Activated CD4-positive, alpha-beta T cell treated with anti-CD3 and anti-CD28 coated beads for 48 hours (primary cell): ENCODE results near the gene SYNM.
A peak's percentile ranks its signal among the peaks of the same experiment; 100 is the strongest.

Experiments
- DNase-seq: peaks from one replicate; pipeline ENCODE4 v3.0.0-alpha.2; 2020

SYNM gene

GRCh38 chr15:99123713-99124451, 19.0 kb downstream of the SYNM start:
- DNase-seq: no peak

GRCh38 chr15:99124641-99125040, 19.8 kb downstream of the SYNM start:
- DNase-seq: no peak

DNA sequence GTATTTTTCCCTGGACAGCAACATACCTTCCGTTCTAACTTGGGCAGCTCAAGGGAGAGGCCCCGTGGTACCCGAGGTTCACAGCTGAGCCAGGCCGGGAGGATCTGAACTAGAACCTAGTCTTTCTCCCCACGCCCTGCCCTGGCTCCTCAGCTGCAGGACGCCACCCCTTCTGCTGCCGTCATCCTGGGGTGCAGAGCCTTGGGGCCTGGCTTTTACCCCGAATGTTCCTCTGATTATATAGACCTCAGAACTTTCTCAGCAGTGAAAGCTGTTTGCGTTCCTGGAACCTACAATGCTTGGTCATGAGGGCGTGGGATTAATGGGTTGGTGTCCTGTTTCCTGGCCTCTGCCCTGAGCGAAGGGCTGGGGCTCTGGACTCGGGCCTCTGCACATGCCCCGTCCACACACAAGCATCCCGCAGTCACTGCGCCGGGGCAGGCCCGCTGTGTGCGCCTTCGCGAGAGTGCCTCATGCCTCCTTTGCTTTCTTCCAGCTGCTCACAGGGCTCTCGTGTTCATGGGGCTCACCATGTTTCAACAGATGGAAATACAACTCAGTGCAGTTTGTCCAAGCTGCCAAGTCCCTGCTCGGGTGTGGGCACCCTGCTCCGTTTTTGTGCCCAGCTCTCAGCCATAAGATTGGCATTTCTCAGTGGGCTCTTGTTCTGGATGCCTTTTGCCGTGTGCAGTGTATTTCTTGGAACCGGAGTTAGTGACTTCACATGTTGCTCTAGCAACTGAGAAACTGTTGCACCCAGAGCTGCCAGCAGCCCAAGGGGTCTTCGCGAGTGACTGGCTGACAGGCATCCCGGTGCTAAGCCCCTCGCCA, 20.4 kb downstream of the SYNM start:
- no peak for DNase-seq

DNA sequence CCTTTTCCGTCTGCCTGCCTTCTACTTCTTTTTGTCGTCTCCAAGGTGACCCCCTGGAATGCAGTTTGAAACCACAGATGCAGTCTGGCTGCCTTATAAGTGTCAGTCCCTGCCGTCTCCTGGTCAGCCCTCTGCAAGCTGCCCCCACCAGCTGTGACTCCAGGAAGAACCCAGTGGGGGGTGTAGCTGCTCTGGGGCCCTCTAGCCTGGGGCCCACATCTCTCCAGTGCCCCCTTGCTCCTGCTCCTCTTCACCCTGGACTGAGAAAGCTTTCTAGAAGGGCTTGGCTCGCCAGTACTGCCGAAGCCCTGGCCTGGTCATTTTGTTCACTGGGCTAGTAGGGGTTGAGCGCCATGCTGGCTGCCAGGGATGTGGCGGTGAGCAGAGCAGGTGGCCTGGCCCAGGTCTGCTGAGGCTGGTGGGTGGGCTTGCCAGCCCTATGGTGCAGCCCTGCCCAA, 21.3 kb downstream of the SYNM start:
- DNase-seq: no peak

GRCh38 chr15:99126930-99127329, 22.1 kb downstream of the SYNM start:
- DNase-seq: no peak

GRCh38 chr15:99127773-99128172, 22.9 kb downstream of the SYNM start:
- no peak for DNase-seq

- no peak for DNase-seq
Measured at GRCh38 chr15:99128411-99128810, 23.5 kb downstream of the SYNM start.

DNA sequence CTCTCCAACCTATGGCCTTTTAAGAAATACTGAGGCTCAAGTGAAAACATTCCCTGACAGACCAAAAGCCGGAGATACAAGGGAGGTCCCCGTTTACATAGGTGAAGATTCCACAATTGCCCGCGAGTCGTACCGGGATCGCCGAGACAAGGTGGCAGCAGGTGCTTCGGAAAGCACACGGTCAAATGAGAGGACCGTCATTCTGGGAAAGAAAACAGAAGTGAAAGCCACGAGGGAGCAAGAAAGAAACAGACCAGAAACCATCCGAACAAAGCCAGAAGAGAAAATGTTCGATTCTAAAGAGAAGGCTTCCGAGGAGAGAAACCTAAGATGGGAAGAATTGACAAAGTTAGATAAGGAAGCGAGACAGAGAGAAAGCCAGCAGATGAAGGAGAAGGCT, 24.8 kb downstream of the SYNM start:
- no peak for DNase-seq

DNA sequence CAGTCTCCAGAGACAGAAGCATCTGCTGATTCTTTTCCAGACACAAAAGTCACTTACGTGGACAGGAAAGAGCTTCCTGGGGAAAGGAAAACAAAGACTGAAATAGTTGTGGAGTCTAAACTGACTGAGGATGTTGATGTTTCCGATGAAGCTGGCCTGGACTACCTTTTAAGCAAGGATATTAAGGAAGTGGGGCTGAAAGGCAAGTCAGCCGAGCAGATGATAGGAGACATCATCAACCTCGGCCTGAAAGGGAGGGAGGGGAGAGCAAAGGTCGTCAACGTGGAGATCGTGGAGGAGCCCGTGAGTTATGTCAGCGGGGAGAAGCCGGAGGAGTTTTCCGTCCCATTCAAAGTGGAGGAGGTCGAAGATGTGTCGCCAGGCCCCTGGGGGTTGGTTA, 25.4 kb downstream of the SYNM start:
- no peak for DNase-seq

GRCh38 chr15:99130765-99131440, 26.0 kb downstream of the SYNM start:
- DNase-seq: peak; percentile 8

DNA sequence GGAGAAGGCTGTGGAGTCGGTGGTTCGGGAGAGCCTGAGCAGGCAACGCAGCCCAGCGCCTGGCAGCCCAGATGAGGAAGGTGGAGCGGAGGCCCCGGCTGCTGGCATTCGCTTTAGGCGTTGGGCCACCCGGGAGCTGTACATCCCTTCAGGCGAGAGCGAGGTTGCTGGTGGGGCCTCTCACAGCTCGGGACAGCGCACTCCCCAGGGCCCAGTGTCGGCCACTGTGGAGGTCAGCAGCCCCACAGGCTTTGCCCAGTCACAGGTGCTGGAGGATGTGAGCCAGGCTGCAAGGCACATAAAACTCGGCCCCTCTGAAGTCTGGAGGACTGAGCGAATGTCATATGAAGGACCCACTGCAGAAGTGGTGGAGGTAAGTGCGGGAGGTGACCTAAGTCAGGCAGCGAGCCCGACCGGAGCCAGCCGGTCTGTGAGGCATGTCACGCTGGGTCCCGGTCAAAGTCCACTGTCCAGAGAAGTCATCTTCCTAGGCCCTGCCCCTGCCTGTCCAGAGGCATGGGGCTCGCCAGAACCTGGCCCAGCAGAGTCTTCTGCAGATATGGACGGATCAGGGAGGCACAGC, 26.7 kb downstream of the SYNM start:
- no peak for DNase-seq

DNA sequence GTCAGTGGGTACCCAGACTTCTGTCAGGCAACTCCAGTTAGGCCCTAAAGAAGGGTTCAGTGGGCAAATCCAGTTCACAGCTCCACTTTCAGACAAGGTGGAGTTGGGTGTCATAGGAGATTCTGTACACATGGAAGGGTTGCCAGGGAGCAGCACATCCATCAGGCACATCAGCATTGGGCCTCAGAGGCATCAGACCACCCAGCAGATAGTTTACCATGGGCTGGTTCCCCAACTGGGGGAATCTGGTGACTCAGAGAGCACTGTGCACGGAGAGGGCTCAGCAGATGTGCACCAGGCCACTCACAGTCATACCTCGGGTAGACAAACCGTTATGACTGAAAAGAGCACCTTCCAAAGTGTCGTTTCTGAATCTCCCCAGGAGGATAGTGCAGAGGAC, 27.2 kb downstream of the SYNM start:
- DNase-seq: no peak

- DNase-seq: no peak
Measured at GRCh38 chr15:99132634-99133287, 27.9 kb downstream of the SYNM start.

- DNase-seq: no peak
Measured at GRCh38 chr15:99134317-99134821, 29.5 kb downstream of the SYNM start.

- DNase-seq: no peak
Measured at GRCh38 chr15:99135194-99135593, 30.3 kb downstream of the SYNM start.

DNA sequence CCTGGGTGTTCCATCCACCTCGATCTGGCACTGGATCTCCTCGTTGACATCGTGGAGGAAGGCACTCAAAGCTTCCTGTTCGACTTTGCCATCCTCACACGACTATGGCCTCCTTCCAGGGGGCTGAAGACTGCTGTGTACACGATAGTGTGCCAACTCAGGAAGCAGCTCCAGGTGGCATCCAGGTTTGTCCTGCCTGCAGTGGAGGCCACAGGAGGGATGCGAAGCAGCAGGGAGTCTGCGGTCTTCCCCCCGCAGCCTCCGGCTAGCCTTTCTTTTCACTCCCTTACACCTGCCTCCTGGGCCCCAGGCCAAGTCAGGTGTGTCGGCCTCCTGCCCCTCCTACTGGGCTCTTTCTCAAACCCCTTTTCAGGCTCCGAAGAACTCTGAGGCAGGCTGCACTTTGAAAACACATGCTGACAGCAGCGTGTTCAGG, 32.2 kb downstream of the SYNM start:
- DNase-seq: no peak

GRCh38 chr15:99137877-99138276, 33.0 kb downstream of the SYNM start:
- DNase-seq: no peak

GRCh38 chr15:99138491-99138982, 33.7 kb downstream of the SYNM start:
- no peak for DNase-seq

GRCh38 chr15:99139276-99139675, 34.4 kb downstream of the SYNM start:
- DNase-seq: no peak

- no peak for DNase-seq
Measured at GRCh38 chr15:99140590-99140989, 35.7 kb downstream of the SYNM start.

DNA sequence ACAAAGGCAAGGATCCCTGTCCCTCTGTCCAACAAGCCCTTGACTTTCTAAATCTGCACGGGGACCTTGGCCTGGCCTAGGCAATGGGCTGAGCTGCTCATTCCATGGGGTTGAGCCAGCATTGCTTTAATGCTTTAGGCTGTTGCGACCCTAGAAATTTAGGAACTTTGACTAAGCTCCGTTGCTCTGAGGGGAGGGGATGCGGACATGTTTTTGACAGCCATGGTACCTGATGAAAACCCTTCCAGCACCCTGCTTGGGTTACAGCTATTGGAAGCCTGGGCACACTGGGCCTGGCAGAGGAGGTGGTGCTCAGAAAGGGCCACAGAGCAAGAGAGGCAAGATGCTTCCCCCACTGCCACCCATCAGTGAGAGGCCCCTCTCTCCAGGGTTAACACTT, 37.1 kb downstream of the SYNM start:
- no peak for DNase-seq

DNA sequence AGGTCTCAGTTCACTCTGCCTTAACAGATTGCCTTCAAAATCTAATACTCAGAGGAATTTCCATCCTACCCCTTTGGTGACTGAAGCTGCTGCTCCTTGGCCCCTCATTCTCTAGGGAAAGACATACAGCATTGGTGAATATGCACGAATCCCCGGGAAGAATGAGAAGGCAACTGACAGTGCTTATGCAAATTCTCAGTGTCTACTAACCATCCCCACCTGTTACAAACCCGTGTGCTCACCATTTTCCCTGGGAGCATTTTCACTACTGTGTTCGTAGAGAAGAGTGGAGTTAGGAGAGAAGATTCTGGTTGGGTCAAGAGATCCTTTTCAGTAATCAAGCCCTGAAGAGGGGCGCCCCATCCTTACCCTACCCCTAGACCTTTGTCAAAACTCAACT, 37.7 kb downstream of the SYNM start:
- DNase-seq: no peak
